HL-60 (cell line): Measurements from ENCODE around the gene SDF2L1.
"Not testable (repeated sequence)": the region's sequence is repeated elsewhere in the genome, so short reads cannot be mapped to it uniquely, and the experiment has no call there.

Source experiments
- DNase-seq, 2 experiments: peaks; one replicate each; pipeline ENCODE4 v3.0.0-alpha.2; 2010 to 2020; ENCODE audit warnings: low read depth in 1 of 2, low spot score in 1 of 2
- H3K27ac ChIP-seq: fragments of 250-450 bp; sonication (Bioruptor Pico); replicated peaks from 2 replicates; pipeline ENCODE4 v1.5.1; 2020; ENCODE audit warnings: mild to moderate bottlenecking, moderate library complexity
- H3K27me3 ChIP-seq: fragments of 250-450 bp; sonication (Bioruptor Pico); 2 replicates; pipeline ENCODE4 v1.5.1; 2021; ENCODE audit warnings: mild to moderate bottlenecking, moderate library complexity; ENCODE audit not compliant: insufficient read depth, poor library complexity, severe bottlenecking
- H3K4me3 ChIP-seq: replicated peaks from 2 replicates; pipeline ENCODE4 v1.5.1; 2011; ENCODE audit warnings: mild to moderate bottlenecking, control low read depth, low read length; ENCODE audit not compliant: insufficient read depth
- GABPA ChIP-seq: IDR thresholded peaks from 2 replicates; pipeline ENCODE4 v1.6.1; 2012; ENCODE audit warnings: low read depth
- POLR2AphosphoS5 ChIP-seq: IDR thresholded peaks from 2 replicates; pipeline ENCODE4 v1.6.1; 2012; ENCODE audit warnings: low read depth
- SPI1 ChIP-seq: IDR thresholded peaks from 2 replicates; pipeline ENCODE4 v1.6.1; 2012; ENCODE audit warnings: low read depth, mild to moderate bottlenecking, borderline replicate concordance
- microRNA-seq: library from miRNA; unstranded; fragments of <30 nt; microRNA quantifications from one replicate; pipeline ENCODE4, GENCODE V29; 2018
- TF ChIP-seq, protein P1 (sequence below): IDR thresholded peaks from 2 replicates; pipeline ENCODE4 v1.6.1; 2012; ENCODE audit warnings: low read depth; ENCODE audit not compliant: insufficient replicate concordance
- TF ChIP-seq, protein P2 (sequence below): IDR thresholded peaks from one replicate; pipeline ENCODE4 v1.5.1; 2011; ENCODE audit warnings: low read length, control low read depth, inconsistent platforms; ENCODE audit not compliant: insufficient read depth

The SDF2L1 gene

DNA sequence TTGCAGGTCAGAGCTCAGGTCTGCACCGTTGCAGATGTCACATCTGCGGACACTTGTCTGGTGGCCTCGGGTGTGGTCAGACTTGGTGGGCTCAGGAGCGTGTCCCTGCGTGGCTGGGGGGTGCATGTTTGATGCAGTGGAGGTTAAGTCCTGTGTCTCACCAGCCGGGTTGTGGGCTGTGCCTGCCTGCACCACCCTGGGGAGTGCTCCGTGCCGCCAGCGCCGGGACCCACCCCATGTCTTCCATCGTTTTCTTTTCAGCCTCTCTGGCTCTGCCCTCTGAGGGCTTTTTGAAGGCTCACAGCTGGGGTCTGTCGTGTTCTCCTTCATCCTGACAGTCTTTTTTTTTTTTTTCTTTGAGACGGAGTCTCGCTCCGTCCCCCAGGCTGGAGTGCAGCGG lies 49.7 kb downstream of the SDF2L1 start:
- Histone ChIP-seq H3K4me3 (no peak overlapping the region), H3K27me3 (no peaks in the 10 kb centered on the region), H3K27ac (no peak overlapping the region)
- DNase-seq = no peak
- TF ChIP-seq SPI1 (no peak), POLR2AphosphoS5 (no peak)

DNA sequence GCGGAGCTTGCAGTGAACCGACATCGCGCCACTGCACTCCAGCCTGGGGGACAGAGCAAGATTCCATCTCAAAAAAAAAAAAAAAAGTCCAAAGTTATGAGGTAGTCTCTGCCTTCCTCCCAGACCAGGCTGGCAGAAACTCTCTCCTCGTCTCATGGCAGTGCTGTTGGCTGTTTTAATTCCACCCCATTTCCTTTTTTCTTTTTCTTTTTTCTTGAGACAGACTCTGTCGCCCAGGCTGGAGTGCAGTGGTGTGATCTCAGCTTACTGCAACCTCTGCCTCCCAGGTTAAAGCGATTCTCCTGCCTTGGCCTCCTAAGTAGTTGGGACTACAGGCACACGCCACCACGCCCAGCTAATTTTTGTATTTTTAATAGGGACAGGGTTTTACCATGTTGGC lies 50.8 kb downstream of the SDF2L1 start:
- not testable (repeated sequence) for H3K27me3 ChIP-seq, H3K4me3 ChIP-seq, DNase-seq, H3K27ac ChIP-seq

DNA sequence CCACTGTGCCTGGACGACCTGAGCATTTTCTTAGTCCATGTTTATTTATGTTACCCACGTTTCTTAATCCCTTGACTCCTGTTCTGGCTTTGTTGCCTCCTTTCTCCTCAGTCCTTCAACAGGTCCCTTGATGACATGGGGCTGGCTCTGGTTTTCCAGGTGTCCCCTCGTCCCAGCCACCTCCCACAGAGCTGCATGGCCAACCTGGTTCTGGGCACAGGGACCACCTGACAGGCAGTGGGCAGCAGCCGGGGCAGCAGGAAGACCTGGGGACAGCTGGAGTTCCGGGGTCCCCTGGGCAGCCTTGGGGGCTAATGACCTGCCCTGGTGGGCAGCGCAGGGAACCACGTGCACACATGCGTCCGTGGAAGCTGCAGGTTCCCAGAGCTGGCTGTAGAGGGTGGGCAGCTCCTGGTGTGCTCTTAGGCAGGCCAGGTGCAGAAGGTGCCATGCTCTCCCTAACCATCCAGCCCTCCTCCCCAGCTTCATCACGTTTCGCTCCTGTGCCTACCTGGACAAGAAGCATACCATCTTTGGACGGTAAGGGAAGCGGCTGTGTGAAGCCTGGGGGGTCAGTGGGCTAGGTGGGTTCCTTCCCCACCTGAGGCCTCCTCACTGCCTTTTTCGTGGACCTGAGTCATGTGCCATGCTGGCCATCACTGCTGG lies 51.4 kb downstream of the SDF2L1 start:
- TF ChIP-seq, protein P1, sequence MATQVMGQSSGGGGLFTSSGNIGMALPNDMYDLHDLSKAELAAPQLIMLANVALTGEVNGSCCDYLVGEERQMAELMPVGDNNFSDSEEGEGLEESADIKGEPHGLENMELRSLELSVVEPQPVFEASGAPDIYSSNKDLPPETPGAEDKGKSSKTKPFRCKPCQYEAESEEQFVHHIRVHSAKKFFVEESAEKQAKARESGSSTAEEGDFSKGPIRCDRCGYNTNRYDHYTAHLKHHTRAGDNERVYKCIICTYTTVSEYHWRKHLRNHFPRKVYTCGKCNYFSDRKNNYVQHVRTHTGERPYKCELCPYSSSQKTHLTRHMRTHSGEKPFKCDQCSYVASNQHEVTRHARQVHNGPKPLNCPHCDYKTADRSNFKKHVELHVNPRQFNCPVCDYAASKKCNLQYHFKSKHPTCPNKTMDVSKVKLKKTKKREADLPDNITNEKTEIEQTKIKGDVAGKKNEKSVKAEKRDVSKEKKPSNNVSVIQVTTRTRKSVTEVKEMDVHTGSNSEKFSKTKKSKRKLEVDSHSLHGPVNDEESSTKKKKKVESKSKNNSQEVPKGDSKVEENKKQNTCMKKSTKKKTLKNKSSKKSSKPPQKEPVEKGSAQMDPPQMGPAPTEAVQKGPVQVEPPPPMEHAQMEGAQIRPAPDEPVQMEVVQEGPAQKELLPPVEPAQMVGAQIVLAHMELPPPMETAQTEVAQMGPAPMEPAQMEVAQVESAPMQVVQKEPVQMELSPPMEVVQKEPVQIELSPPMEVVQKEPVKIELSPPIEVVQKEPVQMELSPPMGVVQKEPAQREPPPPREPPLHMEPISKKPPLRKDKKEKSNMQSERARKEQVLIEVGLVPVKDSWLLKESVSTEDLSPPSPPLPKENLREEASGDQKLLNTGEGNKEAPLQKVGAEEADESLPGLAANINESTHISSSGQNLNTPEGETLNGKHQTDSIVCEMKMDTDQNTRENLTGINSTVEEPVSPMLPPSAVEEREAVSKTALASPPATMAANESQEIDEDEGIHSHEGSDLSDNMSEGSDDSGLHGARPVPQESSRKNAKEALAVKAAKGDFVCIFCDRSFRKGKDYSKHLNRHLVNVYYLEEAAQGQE = no peak
- TF ChIP-seq POLR2AphosphoS5 = no peak
- TF ChIP-seq, protein P2, sequence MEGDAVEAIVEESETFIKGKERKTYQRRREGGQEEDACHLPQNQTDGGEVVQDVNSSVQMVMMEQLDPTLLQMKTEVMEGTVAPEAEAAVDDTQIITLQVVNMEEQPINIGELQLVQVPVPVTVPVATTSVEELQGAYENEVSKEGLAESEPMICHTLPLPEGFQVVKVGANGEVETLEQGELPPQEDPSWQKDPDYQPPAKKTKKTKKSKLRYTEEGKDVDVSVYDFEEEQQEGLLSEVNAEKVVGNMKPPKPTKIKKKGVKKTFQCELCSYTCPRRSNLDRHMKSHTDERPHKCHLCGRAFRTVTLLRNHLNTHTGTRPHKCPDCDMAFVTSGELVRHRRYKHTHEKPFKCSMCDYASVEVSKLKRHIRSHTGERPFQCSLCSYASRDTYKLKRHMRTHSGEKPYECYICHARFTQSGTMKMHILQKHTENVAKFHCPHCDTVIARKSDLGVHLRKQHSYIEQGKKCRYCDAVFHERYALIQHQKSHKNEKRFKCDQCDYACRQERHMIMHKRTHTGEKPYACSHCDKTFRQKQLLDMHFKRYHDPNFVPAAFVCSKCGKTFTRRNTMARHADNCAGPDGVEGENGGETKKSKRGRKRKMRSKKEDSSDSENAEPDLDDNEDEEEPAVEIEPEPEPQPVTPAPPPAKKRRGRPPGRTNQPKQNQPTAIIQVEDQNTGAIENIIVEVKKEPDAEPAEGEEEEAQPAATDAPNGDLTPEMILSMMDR = no peak
- TF ChIP-seq SPI1 = no peak
- no peak for TF ChIP-seq GABPA
- DNase-seq = no peak
- no peaks in the 10 kb centered on the region for H3K27me3 ChIP-seq
- no peak overlapping the region for H3K27ac ChIP-seq
- no peak overlapping the region for H3K4me3 ChIP-seq

Small RNA genes lying within 50 kb of the gene (microRNA-seq; reads per million reads assigned to microRNA genes)
- gene MIR130B (14,460 reads per million, percentile 98 among the genes with 10 or more reads in this experiment), gene MIR301B (322 reads per million, percentile 81 among the genes with 10 or more reads in this experiment)
